NCI-H526 treated with DMSO at 0.1 percent for 48 hours (cell line): ENCODE measurements around the gene ERC1.
"Not testable (repeated sequence)": the region's sequence is repeated elsewhere in the genome, so short reads cannot be mapped to it uniquely, and the experiment has no call there.

Experiments
- DNase-seq: peaks from one replicate; lab custom pipeline; 2025; lab: John Stamatoyannopoulos, UW

Gene ERC1

DNA sequence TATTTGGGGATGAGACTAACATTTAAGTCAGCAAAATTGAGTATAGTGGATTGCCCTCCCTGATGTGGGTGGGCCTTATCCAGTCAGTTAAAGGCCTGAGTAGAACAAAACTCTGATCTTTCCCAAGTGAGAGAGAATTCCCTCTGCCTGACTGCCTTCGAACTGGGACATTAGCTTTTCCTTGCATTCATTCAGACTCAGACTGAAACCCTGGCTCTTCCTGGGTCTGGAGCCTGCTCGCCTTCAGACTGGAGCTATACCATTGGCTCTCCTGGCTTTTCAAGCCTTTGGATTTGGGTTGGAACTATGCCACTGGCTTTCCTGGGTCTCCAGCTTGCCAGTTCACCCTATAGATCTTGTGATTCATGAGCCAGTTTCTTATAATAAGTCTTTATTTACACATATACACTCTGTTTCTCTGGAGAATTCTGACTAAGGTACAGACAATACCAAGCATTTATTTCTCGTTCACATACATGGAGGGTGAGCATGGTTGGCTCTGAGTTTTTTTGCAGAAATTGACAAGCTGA, 296.5 kb downstream of the ERC1 start:
- no peak for DNase-seq

DNA sequence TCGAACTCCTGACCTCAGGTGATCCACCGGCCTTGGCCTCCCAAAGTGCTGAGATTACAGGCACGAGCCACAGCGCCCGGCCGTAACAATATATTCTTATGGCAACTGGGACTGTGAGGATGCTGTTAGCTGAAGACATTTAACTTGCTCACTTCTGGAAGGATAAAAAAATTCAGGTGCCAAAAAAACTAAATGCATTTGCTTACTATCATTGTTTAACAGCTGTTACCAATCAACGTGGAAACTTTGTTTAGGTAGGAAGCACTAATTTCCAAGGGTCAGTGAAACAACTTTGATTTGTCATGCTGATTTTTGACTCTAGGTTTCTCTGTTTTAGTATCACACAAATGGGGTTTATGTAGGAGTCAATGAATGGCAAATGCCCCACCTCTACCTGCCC, 297.3 kb downstream of the ERC1 start:
- DNase-seq: no peak

DNA sequence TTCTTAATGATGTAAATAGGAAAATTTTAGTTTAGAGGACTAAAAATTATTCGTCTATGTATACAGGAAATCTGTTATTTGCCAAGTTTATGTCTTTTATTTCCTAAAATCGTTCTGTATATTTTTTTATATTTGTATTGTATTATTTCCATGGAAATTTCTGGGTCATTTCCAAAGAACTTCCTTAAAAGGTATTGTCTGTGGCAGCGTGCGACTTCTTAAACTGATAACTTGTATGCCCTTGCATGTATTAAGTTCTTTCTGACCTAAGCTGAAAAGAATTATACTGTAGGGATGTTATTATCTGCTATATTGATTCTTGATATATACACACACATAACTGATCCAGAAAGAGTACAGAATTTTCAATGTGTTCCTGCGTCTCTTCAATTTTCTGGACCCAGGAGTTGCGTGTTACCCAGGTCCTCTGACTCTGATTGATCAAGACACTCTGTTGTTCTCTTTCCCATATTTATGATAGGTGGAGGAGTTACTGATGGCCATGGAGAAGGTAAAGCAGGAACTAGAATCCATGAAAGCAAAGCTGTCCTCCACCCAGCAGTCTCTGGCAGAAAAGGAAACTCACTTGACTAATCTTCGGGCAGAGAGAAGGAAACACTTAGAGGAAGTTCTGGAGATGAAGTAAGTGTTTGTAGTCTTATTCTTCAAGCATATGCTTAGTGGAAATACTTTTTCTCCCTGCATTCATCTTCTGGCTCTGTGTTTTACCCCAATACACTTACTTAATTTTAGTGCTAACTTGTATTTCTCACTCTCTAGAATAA, 298.5 kb downstream of the ERC1 start:
- DNase-seq: no peak

DNA sequence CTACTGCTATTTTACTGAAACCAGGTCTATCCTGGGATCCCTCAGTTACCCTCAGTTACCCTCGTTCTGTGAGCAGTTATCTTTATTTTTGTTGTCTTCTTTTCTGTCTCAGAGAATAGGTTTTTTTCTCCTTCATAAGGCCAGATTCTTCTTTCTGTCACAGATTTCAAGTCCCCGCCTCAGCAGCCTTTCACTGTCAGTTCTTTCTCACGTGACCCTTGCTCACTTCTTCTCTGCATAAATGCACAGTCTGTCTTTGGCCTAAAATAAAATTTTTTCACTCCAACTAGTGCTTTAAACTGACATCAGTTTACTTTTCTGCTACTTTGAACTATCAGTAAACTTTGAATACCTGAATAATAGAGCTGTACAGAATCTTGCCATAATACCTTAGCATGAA, 299.7 kb downstream of the ERC1 start:
- DNase-seq: no peak

DNA sequence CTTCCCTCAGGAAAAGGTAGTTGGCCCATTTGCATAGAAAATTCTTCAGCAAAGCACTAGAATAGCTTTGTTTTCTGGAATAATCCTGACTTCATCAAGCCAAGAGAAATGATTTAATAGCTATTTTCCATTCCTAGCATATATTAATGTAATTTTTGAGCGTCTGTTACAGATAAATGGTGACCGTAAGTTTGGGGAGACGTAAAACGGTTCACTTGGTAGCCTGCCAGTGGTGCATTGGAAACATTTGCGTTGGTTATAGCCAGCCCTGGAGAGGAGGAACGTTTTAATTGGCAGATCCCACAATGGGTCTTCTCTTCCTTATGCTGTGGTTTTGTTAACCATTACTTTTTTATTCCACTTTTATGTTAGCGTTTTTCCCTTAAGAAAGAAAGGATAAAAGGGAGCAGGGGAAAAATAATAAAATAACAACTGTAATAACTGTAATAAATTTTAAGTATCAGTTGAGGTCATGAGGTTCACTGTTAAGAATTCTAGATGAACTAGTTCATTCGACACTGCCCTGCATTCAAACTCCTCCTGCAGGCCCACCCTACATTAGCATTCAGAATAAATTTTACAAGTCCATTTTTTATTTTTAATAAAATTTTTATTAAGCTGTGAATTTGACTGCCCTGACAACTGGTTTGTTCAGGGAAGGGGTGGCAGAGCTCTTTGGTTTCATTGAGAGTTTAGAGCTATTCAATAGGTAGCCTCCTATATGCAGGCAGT, 300.7 kb downstream of the ERC1 start:
- no peak for DNase-seq

DNA sequence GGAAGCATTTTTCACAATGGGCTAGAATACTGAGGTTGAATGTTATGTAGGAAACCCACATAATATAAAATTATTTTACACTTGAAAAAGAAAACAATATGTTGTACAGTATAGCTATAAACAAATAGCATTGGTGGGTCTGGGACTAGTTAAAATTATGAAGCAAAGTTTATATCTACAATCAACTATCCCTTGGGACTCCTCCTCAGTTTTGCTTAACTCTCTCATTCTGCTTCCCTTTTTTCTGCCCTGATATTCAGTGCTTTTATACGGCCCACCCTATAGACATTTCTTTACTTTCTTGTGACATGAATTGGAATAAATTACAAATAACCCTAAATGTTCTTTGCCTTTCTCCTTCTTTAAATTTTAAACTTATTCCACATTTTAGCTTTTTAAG, 302.9 kb downstream of the ERC1 start:
- no peak for DNase-seq

GRCh38 chr12:1297206-1297605, 306.2 kb downstream of the ERC1 start:
- DNase-seq: no peak

DNA sequence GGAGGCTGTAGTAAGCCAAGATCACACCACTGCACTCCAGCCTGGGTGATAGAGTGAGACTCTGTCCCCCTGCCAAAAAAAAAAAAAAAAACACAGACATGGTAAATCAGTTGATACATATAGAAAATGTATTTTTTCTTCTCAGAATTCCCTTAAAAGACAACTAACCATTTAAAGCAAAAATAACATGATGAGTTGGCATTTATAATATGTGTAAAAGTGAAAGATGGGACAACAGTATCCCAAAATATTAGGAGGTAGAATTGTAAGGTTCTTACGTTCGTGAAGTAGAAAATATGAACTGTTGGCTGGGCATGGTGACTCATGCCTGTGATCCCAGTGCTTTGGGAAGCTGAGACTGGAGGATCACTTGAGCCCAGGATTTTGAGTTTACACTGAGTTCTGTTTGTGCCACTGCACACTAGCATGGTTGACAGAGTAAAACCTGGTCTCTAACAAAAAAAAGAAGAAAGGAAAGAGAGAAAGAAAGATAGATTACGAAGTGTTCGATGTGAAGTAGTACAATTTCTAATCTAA, 306.7 kb downstream of the ERC1 start:
- no peak for DNase-seq

GRCh38 chr12:1300460-1300859, 309.4 kb downstream of the ERC1 start:
- DNase-seq: peak; percentile 19

GRCh38 chr12:1302201-1302870, 311.3 kb downstream of the ERC1 start:
- no peak for DNase-seq

GRCh38 chr12:1305063-1305434, 314.0 kb downstream of the ERC1 start:
- DNase-seq: no peak

GRCh38 chr12:1305791-1306500, 314.9 kb downstream of the ERC1 start:
- DNase-seq: no peak

DNA sequence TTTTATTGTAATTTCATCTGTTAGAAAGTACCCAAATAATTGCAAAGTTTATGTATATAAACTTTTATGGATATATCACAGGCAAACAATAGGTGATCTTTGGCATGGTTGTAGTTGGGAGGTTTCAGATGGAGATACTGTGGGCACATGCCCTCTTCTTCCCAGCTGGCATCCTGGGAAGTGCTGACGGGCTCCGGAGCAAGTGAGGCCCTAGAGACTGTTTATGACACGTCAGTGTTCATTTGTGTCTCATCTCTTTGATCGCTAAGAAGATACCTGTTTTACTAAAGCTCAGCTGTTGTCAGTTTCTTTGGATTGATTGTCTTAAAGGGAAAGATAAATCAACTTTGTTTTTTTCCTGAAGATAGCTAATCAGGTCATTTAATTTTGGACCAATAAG, 315.8 kb downstream of the ERC1 start:
- DNase-seq: no peak

GRCh38 chr12:1307796-1308195, 316.8 kb downstream of the ERC1 start:
- DNase-seq: no peak

- DNase-seq: no peak
These were observed 318.6 kb downstream of the ERC1 start for GRCh38 chr12:1309613-1310012.

GRCh38 chr12:1310653-1311052, 319.6 kb downstream of the ERC1 start:
- no peak for DNase-seq

GRCh38 chr12:1311145-1311544, 320.1 kb downstream of the ERC1 start:
- no peak for DNase-seq

DNA sequence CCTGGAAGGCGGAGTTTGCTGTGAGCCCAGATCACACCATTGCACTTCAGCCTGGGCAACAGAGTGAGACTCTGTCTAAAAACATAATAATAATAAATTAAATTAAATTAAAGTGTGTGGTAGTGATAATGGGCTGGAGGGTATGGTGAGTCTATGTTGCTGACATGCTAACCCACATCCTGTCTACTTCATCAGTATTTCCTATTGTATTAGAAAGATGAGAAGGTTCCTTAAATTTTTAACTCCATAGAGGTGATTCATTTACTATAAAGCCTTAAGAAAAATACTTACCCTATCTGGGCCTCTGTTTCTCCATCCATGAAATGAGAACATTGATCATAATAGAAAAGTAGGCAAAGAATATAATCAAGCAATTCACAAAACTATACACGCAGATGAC, 322.9 kb downstream of the ERC1 start:
- no peak for DNase-seq

DNA sequence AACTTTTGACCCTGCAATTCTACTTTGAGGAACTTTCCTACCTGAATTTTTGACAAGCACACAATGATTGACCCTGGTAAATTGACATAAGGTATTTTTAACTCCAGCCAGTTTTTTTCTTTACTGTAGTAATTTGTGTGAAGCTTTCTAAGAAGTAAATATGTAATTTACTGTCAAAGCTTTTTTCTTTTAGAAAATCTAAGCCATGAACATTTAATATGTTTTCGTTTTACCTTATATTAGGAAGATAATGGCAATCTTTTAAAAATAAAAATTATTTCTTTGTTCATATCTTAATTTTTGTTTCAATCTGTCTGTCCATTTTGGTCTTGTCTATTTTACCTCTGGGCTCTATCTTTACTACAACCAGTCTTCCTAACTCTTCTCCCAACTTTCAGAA, 323.5 kb downstream of the ERC1 start:
- no peak for DNase-seq

DNA sequence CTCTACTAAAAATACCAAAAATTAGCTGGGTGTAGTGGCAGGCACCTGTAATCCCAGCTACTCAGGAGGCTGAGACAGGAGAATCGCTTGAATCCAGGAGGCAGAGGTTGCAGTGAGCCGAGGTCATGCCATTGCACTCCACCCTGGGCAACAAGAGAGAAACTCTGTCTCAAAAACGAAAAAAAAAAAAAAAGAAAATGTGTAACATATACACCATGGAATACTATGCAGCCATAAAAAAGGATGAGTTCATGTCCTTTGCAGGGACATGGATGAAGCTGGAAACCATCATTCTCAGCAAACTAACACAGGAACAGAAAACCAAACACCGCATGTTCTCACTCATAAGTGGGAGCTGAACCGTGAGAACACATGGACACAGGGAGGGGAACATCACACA, 326.0 kb downstream of the ERC1 start:
- not testable (repeated sequence) for DNase-seq

- DNase-seq: peak; percentile 92
These were observed 327.5 kb downstream of the ERC1 start for GRCh38 chr12:1318327-1319031.
